Endothelial cell of umbilical vein (primary cell): Measurements from ENCODE around the gene PIKFYVE. TPM values are rescaled to one million over a fixed set of nuclear protein-coding genes. Genes with fewer than 3 reads are reported as not detected.

Source experiments
- BruUV-seq: library from RNA; stranded (reverse); fragments of 400-500 nt; replicated peaks from 2 replicates; lab custom pipeline; 2021; lab: Mats Ljungman, UMichigan
- CTCF ChIA-PET: fragments of 300-600, 350-600 bp; sonication (Branson Sonifier 250); formaldehyde crosslinking; loops from one replicate; lab custom pipeline; 2021; ENCODE audit warnings: antibody characterized with exemption, inconsistent platforms; lab: Charles Lee
- POLR2A ChIA-PET: fragments of 300-600, 350-600 bp; sonication (Branson Sonifier 250); formaldehyde crosslinking; loops from one replicate; lab custom pipeline; 2021; ENCODE audit warnings: antibody characterized with exemption, inconsistent platforms; lab: Charles Lee
- DNase-seq: peaks from one replicate; pipeline ENCODE4 v3.0.0-alpha.2; 2011; ENCODE audit warnings: low read depth, low spot score
- FAIRE-seq: peaks from 2 replicates; lab custom pipeline; 2011; peaks lifted over from hg19 to GRCh38; lab: Jason Lieb, UNC
- H2AFZ ChIP-seq: 2 replicates; pipeline ENCODE4 v1.6.0; 2012; ENCODE audit warnings: low read depth, low read length, control low read depth, inconsistent platforms
- H3K27ac ChIP-seq: 2 replicates; pipeline ENCODE4 v1.5.1; 2011; ENCODE audit warnings: low read depth, mild to moderate bottlenecking, control low read depth, low read length, moderate library complexity; ENCODE audit not compliant: insufficient read depth
- H3K27me3 ChIP-seq, 2 experiments: 2 replicates each; pipeline versions ENCODE4 v1.6.0 to v1.6.1; 2011; ENCODE audit warnings: low read length in 2 of 2, mixed read lengths in 1 of 2; ENCODE audit not compliant: control insufficient read depth in 2 of 2, insufficient read depth in 2 of 2
- H3K36me3 ChIP-seq, 2 experiments: 2 replicates in 1 of 2; 3 replicates in 1 of 2; pipeline ENCODE4 v1.5.1; 2011; ENCODE audit warnings: low read length in 2 of 2, mild to moderate bottlenecking in 1 of 2, moderate library complexity in 1 of 2; ENCODE audit not compliant: control insufficient read depth in 2 of 2, insufficient read depth in 2 of 2; ENCODE audit errors: extremely low read depth in 1 of 2
- H3K4me1 ChIP-seq: 3 replicates; pipeline ENCODE4 v1.5.1; 2011; ENCODE audit warnings: mild to moderate bottlenecking, low read length; ENCODE audit not compliant: control insufficient read depth, insufficient read depth; ENCODE audit errors: extremely low read depth
- H3K4me2 ChIP-seq: 2 replicates; pipeline ENCODE4 v1.6.1; 2011; ENCODE audit warnings: low read length, control low read depth, mixed read lengths; ENCODE audit not compliant: insufficient read depth
- H3K4me3 ChIP-seq, 3 experiments: fragments of 200-600 bp in 1 of 3; sonication (generic), shearing (Covaris generic) in 1 of 3; replicated peaks in 1 of 3; 2 replicates each; pipeline ENCODE4 v1.5.1; 2011 to 2016; ENCODE audit warnings: control low read depth in 3 of 3, low read length in 3 of 3, mild to moderate bottlenecking in 2 of 3, inconsistent platforms in 1 of 3, low read depth in 1 of 3, moderate library complexity in 1 of 3; ENCODE audit not compliant: insufficient read depth in 1 of 3
- H3K79me2 ChIP-seq: 2 replicates; pipeline ENCODE4 v1.6.0; 2012; ENCODE audit warnings: low read length, inconsistent platforms; ENCODE audit not compliant: control insufficient read depth, insufficient read depth
- H3K9ac ChIP-seq: replicated peaks from 2 replicates; pipeline ENCODE3; 2011; ENCODE audit warnings: low read length, control low read depth; ENCODE audit not compliant: insufficient read depth; ENCODE audit errors: extremely low read depth
- H3K9me1 ChIP-seq: replicated peaks from 3 replicates; pipeline ENCODE4 v1.6.0; 2011; ENCODE audit warnings: mild to moderate bottlenecking, low read length; ENCODE audit not compliant: control insufficient read depth, insufficient read depth; ENCODE audit errors: extremely low read depth
- H3K9me3 ChIP-seq: replicated peaks from 2 replicates; pipeline ENCODE4 v1.5.1; 2012; ENCODE audit warnings: low read length, inconsistent platforms; ENCODE audit not compliant: control insufficient read depth, insufficient read depth
- H4K20me1 ChIP-seq: replicated peaks from 2 replicates; pipeline ENCODE3; 2011; ENCODE audit warnings: mild to moderate bottlenecking, low read length; ENCODE audit not compliant: control insufficient read depth, insufficient read depth; ENCODE audit errors: extremely low read depth
- EZH2 ChIP-seq: IDR thresholded peaks from 2 replicates; pipeline ENCODE4 v1.6.1; 2012; ENCODE audit warnings: borderline replicate concordance, low read depth, mild to moderate bottlenecking, moderate library complexity, low read length, inconsistent platforms; ENCODE audit not compliant: severe bottlenecking
- FOS ChIP-seq: IDR thresholded peaks from 2 replicates; pipeline ENCODE4 v1.6.1; 2011; ENCODE audit warnings: mild to moderate bottlenecking, low read length, moderate library complexity, borderline replicate concordance; ENCODE audit not compliant: insufficient read depth
- GATA2 ChIP-seq: IDR thresholded peaks from 2 replicates; pipeline ENCODE4 v1.7.0; 2011; ENCODE audit warnings: low read depth, mild to moderate bottlenecking, moderate library complexity, mixed read lengths, low read length; ENCODE audit not compliant: insufficient read length, insufficient read depth
- JUN ChIP-seq: IDR thresholded peaks from 2 replicates; pipeline ENCODE4 v1.6.1; 2011; ENCODE audit warnings: borderline replicate concordance, low read depth; ENCODE audit not compliant: insufficient read length, insufficient read depth
- MYC ChIP-seq: IDR thresholded peaks from one replicate; pipeline ENCODE4 v1.6.1; 2011; ENCODE audit warnings: mild to moderate bottlenecking, low read depth, low read length
- POLR2A ChIP-seq: IDR thresholded peaks from 2 replicates; pipeline ENCODE4 v1.6.1; 2012; ENCODE audit warnings: low read depth, mild to moderate bottlenecking, control low read depth, low read length
- POLR2AphosphoS5 ChIP-seq: IDR thresholded peaks from 2 replicates; pipeline ENCODE4 v1.6.1; 2012; ENCODE audit warnings: low read depth, mild to moderate bottlenecking, control low read depth, low read length, moderate library complexity; ENCODE audit not compliant: insufficient read depth
- dilution Hi-C: fragments of 300-500 bp; cut with MboI; formaldehyde crosslinking; loops from one replicate; pipeline ENCODE4 v1.15.0; 2019; ENCODE audit warnings: low sequenced_read_pairs; ENCODE audit not compliant: extremely low pct_ligation_motif_present
- intact Hi-C: fragments of 100-400 bp; cut with micrococcal nuclease; formaldehyde crosslinking; loops from one replicate; pipeline ENCODE4 v1.10.0; 2022
- polyA plus RNA-seq, 4 experiments: library from polyadenylated mRNA; depleted of rRNA in 3 of 4; stranded (reverse) in 3 of 4; unstranded in 1 of 4; fragments of >200 nt; gene quantifications; 2 replicates each; pipeline versions ENCODE4 v1.2.1 to v1.2.3, GENCODE V29; 2011 to 2012; ENCODE audit warnings: missing spikeins in 1 of 4
- total RNA-seq: library from RNA; stranded (reverse); gene quantifications from 2 replicates; pipeline ENCODE4 v1.2.3, GENCODE V29; 2021
- TF ChIP-seq, protein P1 (sequence below): IDR thresholded peaks from 2 replicates; pipeline ENCODE4 v1.6.1; 2011; ENCODE audit not compliant: insufficient read depth, insufficient read length
- TF ChIP-seq, protein P2 (sequence below), 2 donors: IDR thresholded peaks; 1 replicate in 1 of 2; 2 replicates in 1 of 2; pipeline ENCODE4 v1.5.1; 2011; ENCODE audit warnings: low read length in 2 of 2, mild to moderate bottlenecking in 2 of 2, moderate library complexity in 2 of 2, control low read depth in 1 of 2, inconsistent platforms in 1 of 2, low read depth in 1 of 2; ENCODE audit not compliant: insufficient read depth in 1 of 2; ENCODE audit errors: extremely low read depth in 1 of 2

Gene PIKFYVE
- total and polyA plus RNA-seq, 2 donors (not counting 3 experiments of a cell fraction or from before 2014, with no cell fraction given): 9.0 to 28.2 TPM

DNA sequence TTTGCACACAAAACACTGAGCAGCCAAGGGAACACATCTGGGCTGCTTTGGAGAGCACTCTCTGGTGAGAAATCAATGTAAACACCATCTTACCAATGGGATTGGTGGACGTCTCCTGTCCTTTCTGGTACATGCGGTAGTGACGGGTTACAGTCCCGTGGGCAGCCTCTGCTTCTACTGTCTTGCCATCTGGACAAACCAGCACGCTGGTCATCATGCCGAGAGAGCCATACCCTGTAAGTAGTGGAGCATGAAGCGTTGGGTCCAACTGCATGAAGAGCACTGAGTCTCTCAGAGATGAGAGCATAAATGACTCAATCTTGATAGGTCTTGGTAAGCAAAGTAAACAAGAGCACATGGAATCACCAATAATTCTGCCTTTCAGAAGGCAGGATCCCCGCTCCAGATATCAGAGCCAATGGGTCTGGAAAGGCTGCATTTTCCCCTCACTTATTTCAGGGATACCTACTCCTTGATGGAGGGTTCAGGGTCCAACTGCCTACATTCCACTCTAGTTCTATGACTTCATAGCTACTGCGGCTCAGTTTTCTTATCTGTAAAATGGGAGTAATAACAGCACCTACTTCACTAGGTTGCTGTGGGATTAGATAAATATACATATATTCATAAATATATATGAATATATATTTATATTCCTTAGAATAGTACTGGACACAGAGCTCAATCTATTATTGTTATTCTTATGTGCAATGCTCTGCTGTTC, 26.1 kb upstream of the PIKFYVE start:
- H3K9me1 ChIP-seq: no peaks in the 10 kb centered on the region
- dilution Hi-C loops (no loop called here), intact Hi-C loops (no loop called here)
- H3K27me3 ChIP-seq: no peaks in the 10 kb centered on the region
- no peaks in the 10 kb centered on the region for H4K20me1 ChIP-seq
- no peaks in the 10 kb centered on the region for H3K4me1 ChIP-seq
- H3K9me3 ChIP-seq: no peaks in the 10 kb centered on the region
- no peak overlapping the region for H3K4me3 ChIP-seq
- no peaks in the 10 kb centered on the region for H3K79me2 ChIP-seq
- H3K9ac ChIP-seq: no peak overlapping the region
- H3K27ac ChIP-seq: no peak overlapping the region
- peaks cover 8 to 24% of the 10 kb centered on the region in 2 experiments for H3K36me3 ChIP-seq
- H3K4me2 ChIP-seq: no peak overlapping the region
- no TSS peak for BruUV-seq
- H2AFZ ChIP-seq: no peak overlapping the region
- ChIA-PET CTCF (no interaction called here), POLR2A (no interaction called here)
- DNase-seq: no peak
- TF ChIP-seq, protein P1, sequence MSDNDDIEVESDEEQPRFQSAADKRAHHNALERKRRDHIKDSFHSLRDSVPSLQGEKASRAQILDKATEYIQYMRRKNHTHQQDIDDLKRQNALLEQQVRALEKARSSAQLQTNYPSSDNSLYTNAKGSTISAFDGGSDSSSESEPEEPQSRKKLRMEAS: no peak
- TF ChIP-seq EZH2: no peak
- TF ChIP-seq POLR2AphosphoS5: no peak
- no peak for TF ChIP-seq FOS
- TF ChIP-seq MYC: no peak
- TF ChIP-seq GATA2: no peak
- TF ChIP-seq, protein P2, sequence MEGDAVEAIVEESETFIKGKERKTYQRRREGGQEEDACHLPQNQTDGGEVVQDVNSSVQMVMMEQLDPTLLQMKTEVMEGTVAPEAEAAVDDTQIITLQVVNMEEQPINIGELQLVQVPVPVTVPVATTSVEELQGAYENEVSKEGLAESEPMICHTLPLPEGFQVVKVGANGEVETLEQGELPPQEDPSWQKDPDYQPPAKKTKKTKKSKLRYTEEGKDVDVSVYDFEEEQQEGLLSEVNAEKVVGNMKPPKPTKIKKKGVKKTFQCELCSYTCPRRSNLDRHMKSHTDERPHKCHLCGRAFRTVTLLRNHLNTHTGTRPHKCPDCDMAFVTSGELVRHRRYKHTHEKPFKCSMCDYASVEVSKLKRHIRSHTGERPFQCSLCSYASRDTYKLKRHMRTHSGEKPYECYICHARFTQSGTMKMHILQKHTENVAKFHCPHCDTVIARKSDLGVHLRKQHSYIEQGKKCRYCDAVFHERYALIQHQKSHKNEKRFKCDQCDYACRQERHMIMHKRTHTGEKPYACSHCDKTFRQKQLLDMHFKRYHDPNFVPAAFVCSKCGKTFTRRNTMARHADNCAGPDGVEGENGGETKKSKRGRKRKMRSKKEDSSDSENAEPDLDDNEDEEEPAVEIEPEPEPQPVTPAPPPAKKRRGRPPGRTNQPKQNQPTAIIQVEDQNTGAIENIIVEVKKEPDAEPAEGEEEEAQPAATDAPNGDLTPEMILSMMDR (IDR thresholded peaks at IDR 0.05; ENCODE audit: extremely low read depth in 1 of 2, insufficient read depth in 1 of 2, low read depth in 1 of 2, low read length in 2 of 2): no peak
- TF ChIP-seq POLR2A: no peak
- TF ChIP-seq JUN: no peak
- FAIRE-seq: no peak
